SK-N-SH (cell line): ENCODE data around the gene ZNF384. TPM values are rescaled to one million over a fixed set of nuclear protein-coding genes. Genes with fewer than 3 reads are reported as not detected.

Experiments
- CTCF ChIA-PET: fragments of 300-600, 350-600 bp; formaldehyde crosslinking; extraction: SDS; loops from one replicate; lab custom pipeline; 2021; lab: Yijun Ruan, JAX
- POLR2A ChIA-PET: fragments of 350-600 bp; sonication (Branson Sonifier 250); formaldehyde crosslinking; extraction: SDS; loops from one replicate; lab custom pipeline; 2020; ENCODE audit warnings: antibody characterized with exemption, inconsistent platforms; lab: Yijun Ruan, JAX
- DNase-seq: peaks from one replicate; pipeline ENCODE4 v3.0.0; 2012
- H2AFZ ChIP-seq: fragments of 200-600 bp; sonication (generic); 2 replicates; pipeline ENCODE4 v1.8.1; 2016; ENCODE audit warnings: antibody characterized with exemption, mild to moderate bottlenecking, low read depth
- H3F3A ChIP-seq: fragments of 200-600 bp; sonication (generic); replicated peaks from 2 replicates; pipeline ENCODE3; 2016; ENCODE audit warnings: antibody characterized with exemption, mild to moderate bottlenecking; ENCODE audit not compliant: insufficient read depth
- H3K27ac ChIP-seq, 2 experiments: fragments of 200-500 bp in 1 of 2; fragments of 200-600 bp in 1 of 2; sonication (Bioruptor generic) in 1 of 2; sonication (generic), shearing (Covaris generic) in 1 of 2; 2 replicates each; pipeline versions ENCODE4 v1.5.1 to v1.6.1; 2014 to 2016; ENCODE audit warnings: low read depth in 2 of 2, inconsistent platforms in 1 of 2, low read length in 1 of 2, mild to moderate bottlenecking in 1 of 2, mixed read lengths in 1 of 2
- H3K27me3 ChIP-seq: fragments of 200-600 bp; sonication (generic), shearing (Covaris generic); 2 replicates; pipeline ENCODE4 v1.6.1; 2016; ENCODE audit warnings: mixed run types; ENCODE audit not compliant: insufficient read depth
- H3K36me3 ChIP-seq, 2 experiments: fragments of 200-500 bp in 1 of 2; fragments of 200-600 bp in 1 of 2; sonication (Bioruptor generic) in 1 of 2; sonication (generic) in 1 of 2; replicated peaks in 1 of 2; 2 replicates each; pipeline versions ENCODE3 to v1.5.1; 2014 to 2016; ENCODE audit warnings: low read length in 1 of 2, mild to moderate bottlenecking in 1 of 2; ENCODE audit not compliant: insufficient read depth in 2 of 2, control insufficient read depth in 1 of 2
- H3K4me1 ChIP-seq, 2 experiments: fragments of 200-500 bp in 1 of 2; fragments of 200-600 bp in 1 of 2; sonication (Bioruptor generic) in 1 of 2; sonication (generic), shearing (Covaris generic) in 1 of 2; 2 replicates each; pipeline versions ENCODE4 v1.5.1 to v1.6.1; 2014 to 2016; ENCODE audit warnings: low read depth in 1 of 2, low read length in 1 of 2, mixed run types in 1 of 2; ENCODE audit not compliant: insufficient read depth in 2 of 2, control insufficient read depth in 1 of 2
- H3K4me2 ChIP-seq: fragments of 200-600 bp; sonication (generic), shearing (Covaris generic); 2 replicates; pipeline ENCODE4 v1.6.1; 2017; ENCODE audit warnings: mixed run types
- H3K4me3 ChIP-seq, 2 experiments: fragments of 200-500 bp in 1 of 2; fragments of 200-600 bp in 1 of 2; sonication (Bioruptor generic) in 1 of 2; sonication (generic), shearing (Covaris generic) in 1 of 2; 2 replicates each; pipeline versions ENCODE4 v1.5.1 to v1.8.1; 2014 to 2016; ENCODE audit warnings: low read depth in 2 of 2, inconsistent platforms in 1 of 2, low read length in 1 of 2, mild to moderate bottlenecking in 1 of 2, mixed read lengths in 1 of 2, moderate library complexity in 1 of 2
- H3K79me2 ChIP-seq: fragments of 200-600 bp; sonication (generic); 2 replicates; pipeline ENCODE4 v1.8.1; 2017; ENCODE audit warnings: mild to moderate bottlenecking; ENCODE audit not compliant: insufficient read depth
- H3K9ac ChIP-seq: fragments of 200-600 bp; sonication (generic); 2 replicates; pipeline ENCODE4 v1.6.1; 2017; ENCODE audit warnings: mixed run types
- H3K9me2 ChIP-seq: fragments of 200-600 bp; sonication (generic); 2 replicates; pipeline ENCODE4 v1.6.1; 2017; ENCODE audit warnings: mixed run types
- H3K9me3 ChIP-seq: fragments of 200-600 bp; sonication (generic); 2 replicates; pipeline ENCODE4 v1.6.1; 2017; ENCODE audit warnings: mixed run types, mild to moderate bottlenecking, moderate library complexity
- H4K20me1 ChIP-seq: fragments of 200-600 bp; sonication (generic); 2 replicates; pipeline ENCODE4 v1.6.1; 2017; ENCODE audit warnings: mild to moderate bottlenecking, mixed run types; ENCODE audit not compliant: insufficient read depth
- ELF1 ChIP-seq: IDR thresholded peaks from 2 replicates; pipeline ENCODE4 v1.4.0; 2012
- EP300 ChIP-seq, 2 experiments: IDR thresholded peaks; 2 replicates each; pipeline versions ENCODE4 v1.4.0 to v1.6.1; 2012; ENCODE audit warnings: borderline replicate concordance in 1 of 2, low read depth in 1 of 2, low read length in 1 of 2
- FOSL2 ChIP-seq: IDR thresholded peaks from 2 replicates; pipeline ENCODE4 v1.4.0; 2012; ENCODE audit warnings: low read depth, mild to moderate bottlenecking, moderate library complexity, borderline replicate concordance
- FOXJ3 ChIP-seq: sonication (generic); formaldehyde crosslinking; IDR thresholded peaks from 2 replicates; pipeline ENCODE4 v1.5.1; 2020; ENCODE audit warnings: mild to moderate bottlenecking, missing genetic modification reagents
- FOXM1 ChIP-seq: IDR thresholded peaks from 2 replicates; pipeline ENCODE4 v1.4.0; 2012; ENCODE audit warnings: low read depth, mild to moderate bottlenecking
- JUND ChIP-seq: IDR thresholded peaks from 2 replicates; pipeline ENCODE4 v1.4.0; 2012
- MEF2A ChIP-seq: IDR thresholded peaks from 2 replicates; pipeline ENCODE4 v1.4.0; 2012; ENCODE audit warnings: low read depth, borderline replicate concordance
- NFIC ChIP-seq: IDR thresholded peaks from 2 replicates; pipeline ENCODE4 v1.4.0; 2012; ENCODE audit warnings: borderline replicate concordance
- RCOR1 ChIP-seq: fragments of 150-350 bp; IDR thresholded peaks from 2 replicates; pipeline ENCODE4 v1.6.1; 2017; ENCODE audit warnings: antibody characterized with exemption, low read length
- RFX5 ChIP-seq: IDR thresholded peaks from 2 replicates; pipeline ENCODE4 v1.6.1; 2012; ENCODE audit warnings: mild to moderate bottlenecking, improper control_type of control experiment, low read length
- SIN3A ChIP-seq: IDR thresholded peaks from 2 replicates; pipeline ENCODE4 v1.6.1; 2012; ENCODE audit warnings: low read depth, mild to moderate bottlenecking, low read length, moderate library complexity, borderline replicate concordance
- TAF1 ChIP-seq: IDR thresholded peaks from 2 replicates; pipeline ENCODE4 v1.6.1; 2012; ENCODE audit warnings: low read depth, mild to moderate bottlenecking, low read length, moderate library complexity, borderline replicate concordance
- TCF12 ChIP-seq: IDR thresholded peaks from 2 replicates; pipeline ENCODE4 v1.4.0; 2012
- YY1 ChIP-seq: IDR thresholded peaks from 2 replicates; pipeline ENCODE4 v1.4.0; 2012; ENCODE audit warnings: low read depth, mild to moderate bottlenecking
- WGBS: methylation state at CpG from one replicate; pipeline ENCODE4 v1.1.6; 2017; ENCODE audit warnings: low lambda C conversion rate; 5-methylcytosine and 5-hydroxymethylcytosine counted together
- polyA plus RNA-seq, 3 experiments: library from polyadenylated mRNA; depleted of rRNA; stranded (reverse); fragments of >200 nt; gene quantifications; 2 replicates each; pipeline ENCODE4 v1.2.3, GENCODE V29; 2012
- TF ChIP-seq, protein P1 (sequence below): fragments of 150-350 bp; IDR thresholded peaks from 2 replicates; pipeline ENCODE4 v1.6.1; 2016; ENCODE audit warnings: mild to moderate bottlenecking, low read depth, low read length
- TF ChIP-seq, protein P2 (sequence below): IDR thresholded peaks from 2 replicates; pipeline ENCODE4 v1.4.0; 2012; ENCODE audit warnings: low read depth
- TF ChIP-seq, protein P3 (sequence below): IDR thresholded peaks from 2 replicates; pipeline ENCODE4 v1.4.0; 2012; ENCODE audit warnings: low read depth, borderline replicate concordance

Gene ZNF384
- polyA plus RNA-seq, 1 of the 3 experiments (the other 2 are of a cell fraction), result 64.9 TPM

DNA sequence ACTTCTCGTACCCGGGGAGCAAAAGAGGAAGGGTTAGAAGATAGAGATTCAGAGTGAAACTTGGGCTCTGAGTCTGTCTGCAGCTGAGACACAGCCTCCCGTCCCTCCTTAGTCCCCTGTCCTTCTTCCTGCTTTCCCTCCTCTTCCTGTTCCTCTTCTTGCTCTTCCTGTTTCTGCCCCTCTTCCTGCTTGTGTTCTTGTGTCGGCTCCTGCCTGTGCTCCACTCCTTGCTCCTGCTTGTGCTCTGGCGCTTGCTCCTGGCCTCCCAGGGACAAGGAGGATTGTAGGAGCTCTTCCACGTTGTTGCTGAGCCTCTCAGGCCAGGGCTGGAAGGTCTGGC is 44.9 kb downstream of the ZNF384 start:
- H3K9me3 ChIP-seq, result no peaks in the 10 kb centered on the region
- TF ChIP-seq FOXJ3 (no peak), ELF1 (no peak), RCOR1 (no peak), TAF1 (no peak), JUND (no peak), TCF12 (no peak), MEF2A (no peak), YY1 (no peak)
- H3K27ac ChIP-seq, result no peak overlapping the region
- H3K4me3 ChIP-seq, result no peak overlapping the region
- no peak overlapping the region for H3K4me2 ChIP-seq
- no peaks in the 10 kb centered on the region for H4K20me1 ChIP-seq
- CTCF ChIA-PET, result interaction anchor here (1.1 to 4.2 kb wide), 15 partner anchors 9 to 106 kb away, joined by 3 to 32 read pairs (median 8); partner anchors contain the start of gene LPAR5
- 83% methylated on average over 6 of the region's 6 CpGs for WGBS
- H3F3A ChIP-seq, result no peaks in the 10 kb centered on the region
- no peak overlapping the region for H2AFZ ChIP-seq
- no peaks in the 10 kb centered on the region for H3K79me2 ChIP-seq
- POLR2A ChIA-PET, result interaction anchor here (0.8 to 1.8 kb wide), 3 partner anchors 11 to 26 kb away, joined by 3 to 5 read pairs (median 5); no protein-coding TSS in a partner anchor
- DNase-seq, result peak; percentile 11
- no peaks in the 10 kb centered on the region for H3K36me3 ChIP-seq
- H3K27me3 ChIP-seq, result no peaks in the 10 kb centered on the region
- H3K9ac ChIP-seq, result no peak overlapping the region
- H3K9me2 ChIP-seq, result no peaks in the 10 kb centered on the region
- no peaks in the 10 kb centered on the region for H3K4me1 ChIP-seq

DNA sequence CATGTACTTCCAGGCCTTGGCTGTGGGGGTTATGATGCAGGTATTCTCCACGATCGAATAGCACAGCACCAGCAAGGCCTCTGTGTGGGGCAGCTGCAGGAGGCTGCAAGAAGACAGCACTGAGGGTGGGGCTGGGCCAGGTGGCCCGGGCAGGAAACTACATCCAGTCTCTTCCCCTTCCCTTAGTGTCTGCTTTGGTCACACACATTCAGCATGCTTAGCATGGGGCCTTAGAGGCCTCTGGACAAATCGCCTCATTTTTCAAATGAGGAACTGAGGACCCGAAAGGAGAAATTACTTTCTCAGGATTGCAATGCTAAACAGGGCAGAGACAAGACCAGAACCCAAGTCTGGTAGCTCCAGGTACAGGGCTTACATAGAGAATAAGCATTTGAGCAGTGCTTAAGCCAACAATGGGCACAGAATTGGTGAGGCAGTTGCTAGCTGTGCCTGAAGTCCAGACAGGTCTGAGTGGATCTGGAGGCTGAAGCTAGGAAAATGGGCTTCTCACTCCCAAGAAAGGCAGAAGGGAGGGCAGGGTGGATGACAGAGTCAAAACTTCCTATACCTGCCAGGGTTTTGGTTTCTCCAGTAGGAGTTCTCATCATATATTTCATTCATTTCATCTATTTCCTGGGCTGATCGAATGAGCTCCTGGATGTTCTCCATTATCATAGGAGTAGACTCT is 45.5 kb downstream of the ZNF384 start:
- no peaks in the 10 kb centered on the region for H3K36me3 ChIP-seq
- H3F3A ChIP-seq, result no peaks in the 10 kb centered on the region
- H3K4me3 ChIP-seq, result no peak overlapping the region
- DNase-seq, result peak; percentile 7
- H3K9me3 ChIP-seq, result no peaks in the 10 kb centered on the region
- no peak overlapping the region for H2AFZ ChIP-seq
- H3K4me2 ChIP-seq, result no peak overlapping the region
- POLR2A ChIA-PET, result interaction anchor here (1.2 to 1.8 kb wide), 2 partner anchors 11 to 14 kb away, joined by 3 to 5 read pairs; no protein-coding TSS in a partner anchor
- no peaks in the 10 kb centered on the region for H3K4me1 ChIP-seq
- H3K9ac ChIP-seq, result no peak overlapping the region
- H3K9me2 ChIP-seq, result no peaks in the 10 kb centered on the region
- CTCF ChIA-PET, result interaction anchor here (1.6 to 4.2 kb wide), 10 partner anchors 8 to 90 kb away, joined by 4 to 32 read pairs (median 10); partner anchors contain the start of gene LPAR5
- 61% methylated on average over 6 of the region's 6 CpGs for WGBS
- H3K27ac ChIP-seq, result no peak overlapping the region
- TF ChIP-seq, protein P1, sequence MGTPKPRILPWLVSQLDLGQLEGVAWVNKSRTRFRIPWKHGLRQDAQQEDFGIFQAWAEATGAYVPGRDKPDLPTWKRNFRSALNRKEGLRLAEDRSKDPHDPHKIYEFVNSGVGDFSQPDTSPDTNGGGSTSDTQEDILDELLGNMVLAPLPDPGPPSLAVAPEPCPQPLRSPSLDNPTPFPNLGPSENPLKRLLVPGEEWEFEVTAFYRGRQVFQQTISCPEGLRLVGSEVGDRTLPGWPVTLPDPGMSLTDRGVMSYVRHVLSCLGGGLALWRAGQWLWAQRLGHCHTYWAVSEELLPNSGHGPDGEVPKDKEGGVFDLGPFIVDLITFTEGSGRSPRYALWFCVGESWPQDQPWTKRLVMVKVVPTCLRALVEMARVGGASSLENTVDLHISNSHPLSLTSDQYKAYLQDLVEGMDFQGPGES, result no peak
- TF ChIP-seq, protein P2, sequence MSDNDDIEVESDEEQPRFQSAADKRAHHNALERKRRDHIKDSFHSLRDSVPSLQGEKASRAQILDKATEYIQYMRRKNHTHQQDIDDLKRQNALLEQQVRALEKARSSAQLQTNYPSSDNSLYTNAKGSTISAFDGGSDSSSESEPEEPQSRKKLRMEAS, result no peak
- TF ChIP-seq FOXM1, result no peak
- H3K27me3 ChIP-seq, result no peaks in the 10 kb centered on the region
- no peaks in the 10 kb centered on the region for H4K20me1 ChIP-seq
- H3K79me2 ChIP-seq, result no peaks in the 10 kb centered on the region

DNA sequence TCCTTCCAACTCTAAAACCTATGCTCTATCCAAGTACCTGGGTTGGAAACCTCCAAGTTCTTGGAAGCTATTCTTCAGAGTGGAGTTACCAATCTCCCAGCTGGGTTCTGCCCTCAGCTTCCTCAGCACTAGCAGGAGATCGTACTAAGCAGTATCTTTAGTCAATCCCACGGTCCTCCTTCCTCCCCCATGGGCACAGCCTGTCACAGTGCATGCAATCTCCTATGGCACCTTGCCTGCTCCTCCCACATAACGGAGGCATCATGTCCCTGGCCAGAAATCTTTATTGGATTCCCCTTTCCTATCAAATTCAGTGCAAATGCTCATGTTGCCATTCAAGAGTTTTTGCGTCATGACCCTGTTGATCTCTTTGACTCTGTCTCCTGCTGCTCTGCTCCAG is 48.0 kb downstream of the ZNF384 start:
- H3K36me3 ChIP-seq, result no peaks in the 10 kb centered on the region
- no peak overlapping the region for H3K4me2 ChIP-seq
- no peaks in the 10 kb centered on the region for H3F3A ChIP-seq
- no peak overlapping the region for H3K4me3 ChIP-seq
- no peaks in the 10 kb centered on the region for H3K27me3 ChIP-seq
- CTCF ChIA-PET, result interaction anchor here (0.9 to 2.2 kb wide), 3 partner anchors 17 to 28 kb away, joined by 3 to 5 read pairs (median 3); no protein-coding TSS in a partner anchor
- H3K27ac ChIP-seq, result no peak overlapping the region
- no peaks in the 10 kb centered on the region for H3K9me2 ChIP-seq
- POLR2A ChIA-PET, result interaction anchor here (0.6 kb wide), 1 partner anchor 1094 kb away, joined by 5 read pairs; no protein-coding TSS in a partner anchor
- H3K79me2 ChIP-seq, result no peaks in the 10 kb centered on the region
- peak; percentile 6 for DNase-seq
- H3K9ac ChIP-seq, result no peak overlapping the region
- no peak overlapping the region for H2AFZ ChIP-seq
- H3K9me3 ChIP-seq, result no peaks in the 10 kb centered on the region
- WGBS, result 59% methylated on average over 4 of the region's 4 CpGs
- no peaks in the 10 kb centered on the region for H4K20me1 ChIP-seq
- H3K4me1 ChIP-seq, result peaks cover 0 to 4% of the 10 kb centered on the region in 2 experiments; a peak in 1 of 4 replicates
- no peak for TF ChIP-seq NFIC
- TF ChIP-seq FOSL2, result no peak
- TF ChIP-seq RFX5, result no peak
- TF ChIP-seq, protein P1, result no peak
- TF ChIP-seq FOXJ3, result no peak
- no peak for TF ChIP-seq EP300 (IDR thresholded peaks at IDR 0.05; ENCODE audit: borderline replicate concordance in 1 of 2, low read depth in 1 of 2, low read length in 1 of 2)
- TF ChIP-seq, protein P3, sequence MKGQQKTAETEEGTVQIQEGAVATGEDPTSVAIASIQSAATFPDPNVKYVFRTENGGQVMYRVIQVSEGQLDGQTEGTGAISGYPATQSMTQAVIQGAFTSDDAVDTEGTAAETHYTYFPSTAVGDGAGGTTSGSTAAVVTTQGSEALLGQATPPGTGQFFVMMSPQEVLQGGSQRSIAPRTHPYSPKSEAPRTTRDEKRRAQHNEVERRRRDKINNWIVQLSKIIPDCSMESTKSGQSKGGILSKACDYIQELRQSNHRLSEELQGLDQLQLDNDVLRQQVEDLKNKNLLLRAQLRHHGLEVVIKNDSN, result no peak
- no peak for TF ChIP-seq SIN3A
- no peak for TF ChIP-seq RCOR1
